ENCODE measurements around the gene TBL1X.

TBL1X gene

GRCh38 chrX:9789555-9789954 is 324.7 kb downstream of the TBL1X start:
- H3K9me3 ChIP-seq, result no peaks in the 10 kb centered on the region
- H3K27ac ChIP-seq, result no peak overlapping the region
- peaks cover 63% of the 10 kb centered on the region for H3K27me3 ChIP-seq
- H3K4me3 ChIP-seq (ENCODE audit: low read depth in 1 of 2, low read length in 1 of 2), result no peak overlapping the region
- no peaks in the 10 kb centered on the region for H3K4me1 ChIP-seq (ENCODE audit: control insufficient read depth in 1 of 2, insufficient read depth in 1 of 2, low read depth in 1 of 2, low read length in 1 of 2)
- no peaks in the 10 kb centered on the region for H3K36me3 ChIP-seq
- TF ChIP-seq, protein P1, sequence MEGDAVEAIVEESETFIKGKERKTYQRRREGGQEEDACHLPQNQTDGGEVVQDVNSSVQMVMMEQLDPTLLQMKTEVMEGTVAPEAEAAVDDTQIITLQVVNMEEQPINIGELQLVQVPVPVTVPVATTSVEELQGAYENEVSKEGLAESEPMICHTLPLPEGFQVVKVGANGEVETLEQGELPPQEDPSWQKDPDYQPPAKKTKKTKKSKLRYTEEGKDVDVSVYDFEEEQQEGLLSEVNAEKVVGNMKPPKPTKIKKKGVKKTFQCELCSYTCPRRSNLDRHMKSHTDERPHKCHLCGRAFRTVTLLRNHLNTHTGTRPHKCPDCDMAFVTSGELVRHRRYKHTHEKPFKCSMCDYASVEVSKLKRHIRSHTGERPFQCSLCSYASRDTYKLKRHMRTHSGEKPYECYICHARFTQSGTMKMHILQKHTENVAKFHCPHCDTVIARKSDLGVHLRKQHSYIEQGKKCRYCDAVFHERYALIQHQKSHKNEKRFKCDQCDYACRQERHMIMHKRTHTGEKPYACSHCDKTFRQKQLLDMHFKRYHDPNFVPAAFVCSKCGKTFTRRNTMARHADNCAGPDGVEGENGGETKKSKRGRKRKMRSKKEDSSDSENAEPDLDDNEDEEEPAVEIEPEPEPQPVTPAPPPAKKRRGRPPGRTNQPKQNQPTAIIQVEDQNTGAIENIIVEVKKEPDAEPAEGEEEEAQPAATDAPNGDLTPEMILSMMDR (IDR thresholded peaks at IDR 0.05), result no peak

Data from neutrophil (primary cell).